GM18520 (cell line): Measurements from ENCODE around the gene WDR27.

Source experiments
- ATAC-seq: cut with Tn5 transposase; IDR thresholded peaks from one replicate; pipeline ENCODE4 v1.9.1; 2021; ENCODE audit not compliant: unreplicated experiment

Gene WDR27

GRCh38 chr6:169568314-169569087 is 133.3 kb downstream of the WDR27 start:
- no peak for ATAC-seq

- no peak for ATAC-seq
Observed at GRCh38 chr6:169567819-169568218, 134.0 kb downstream of the WDR27 start.

GRCh38 chr6:169566961-169567750 is 134.7 kb downstream of the WDR27 start:
- no peak for ATAC-seq

GRCh38 chr6:169566319-169566718 is 135.5 kb downstream of the WDR27 start:
- ATAC-seq = no peak

- no peak for ATAC-seq
Observed at GRCh38 chr6:169564453-169565240, 137.2 kb downstream of the WDR27 start.

- no peak for ATAC-seq
Observed at GRCh38 chr6:169561665-169562064, 140.2 kb downstream of the WDR27 start.

GRCh38 chr6:169559592-169559991 is 142.2 kb downstream of the WDR27 start:
- no peak for ATAC-seq

- no peak for ATAC-seq
Observed at GRCh38 chr6:169558774-169559441, 142.9 kb downstream of the WDR27 start.

GRCh38 chr6:169558378-169558773 is 143.5 kb downstream of the WDR27 start:
- no peak for ATAC-seq

GRCh38 chr6:169557887-169558286 is 143.9 kb downstream of the WDR27 start:
- ATAC-seq = no peak

GRCh38 chr6:169556758-169557548 is 144.9 kb downstream of the WDR27 start:
- peak; percentile 99 for ATAC-seq

- no peak for ATAC-seq
Observed at GRCh38 chr6:169555971-169556617, 145.7 kb downstream of the WDR27 start.

GRCh38 chr6:169545982-169546381 is 155.8 kb downstream of the WDR27 start:
- no peak for ATAC-seq

- ATAC-seq = no peak
Observed at GRCh38 chr6:169543704-169544103, 158.1 kb downstream of the WDR27 start.

GRCh38 chr6:169542491-169542890 is 159.3 kb downstream of the WDR27 start:
- ATAC-seq = no peak

- no peak for ATAC-seq
Observed at GRCh38 chr6:169539176-169539897, 162.5 kb downstream of the WDR27 start.

GRCh38 chr6:169536446-169537170 is 165.2 kb downstream of the WDR27 start:
- ATAC-seq = no peak

- ATAC-seq = no peak
Observed at GRCh38 chr6:169534039-169534421, 167.8 kb downstream of the WDR27 start.
